HG03521 (cell line): ENCODE measurements around the gene TBX2.
"Not testable (repeated sequence)": the region's sequence is repeated elsewhere in the genome, so short reads cannot be mapped to it uniquely, and the experiment has no call there.

Source experiments
- ATAC-seq: cut with Tn5 transposase; IDR thresholded peaks from one replicate; pipeline ENCODE4 v1.9.1; 2021; ENCODE audit warnings: mild to moderate bottlenecking, moderate library complexity; ENCODE audit not compliant: unreplicated experiment

Gene TBX2

DNA sequence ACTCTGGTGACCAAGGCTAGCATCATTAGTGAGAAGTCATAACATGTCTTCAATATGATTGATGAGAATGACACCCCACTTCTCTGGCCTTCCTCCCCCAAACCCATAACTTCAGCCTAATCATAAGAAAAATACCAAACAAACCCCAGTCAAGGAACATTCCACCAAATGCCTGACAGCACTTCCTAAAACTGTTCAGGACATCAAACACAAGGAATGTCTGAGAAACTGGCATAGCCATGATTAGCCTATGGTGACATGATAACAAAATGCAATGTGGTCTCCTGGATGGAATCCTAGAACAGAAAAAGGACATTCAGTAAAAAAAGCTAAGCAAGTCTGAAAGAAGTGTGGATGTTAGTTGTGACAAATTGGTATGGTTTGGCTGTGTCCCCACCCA, 27.9 kb downstream of the TBX2 start:
- no peak for ATAC-seq

DNA sequence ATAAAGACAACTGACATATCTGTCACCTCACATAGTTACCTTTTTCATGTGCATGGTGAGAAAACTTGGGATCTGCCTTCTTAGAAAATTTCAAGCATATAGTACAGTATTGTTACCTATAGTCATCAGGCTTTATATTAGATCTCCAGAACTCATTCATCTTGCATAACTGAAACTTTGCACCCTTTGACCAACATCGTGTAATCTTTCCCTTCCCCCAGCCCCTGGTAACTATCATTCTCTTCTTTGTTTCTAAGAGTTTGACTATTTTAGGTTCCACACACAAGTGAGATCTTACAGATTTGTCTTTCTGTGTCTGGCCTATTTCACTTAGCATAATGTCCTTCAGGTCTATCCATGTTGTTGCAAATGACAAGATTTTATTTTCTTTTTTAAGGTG, 29.6 kb downstream of the TBX2 start:
- no peak for ATAC-seq

DNA sequence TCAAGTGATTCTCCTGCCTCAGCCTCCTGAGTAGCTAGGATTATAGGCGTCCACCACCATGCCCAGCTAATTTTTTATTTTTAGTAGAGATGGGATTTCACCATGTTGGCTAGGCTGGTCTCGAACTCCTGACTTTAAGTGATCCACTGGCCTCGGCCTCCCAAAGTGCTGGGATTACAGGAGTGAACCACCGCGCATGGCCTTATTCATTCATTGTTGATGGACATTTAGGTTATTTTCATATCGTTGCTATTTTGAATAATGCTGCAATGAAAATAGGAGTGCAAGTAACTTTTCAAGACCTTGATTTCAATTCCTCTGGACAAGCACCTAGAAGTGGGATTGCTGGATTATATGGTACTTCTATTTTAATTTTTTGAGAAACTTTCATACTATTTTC, 30.2 kb downstream of the TBX2 start:
- ATAC-seq: not testable (repeated sequence)

DNA sequence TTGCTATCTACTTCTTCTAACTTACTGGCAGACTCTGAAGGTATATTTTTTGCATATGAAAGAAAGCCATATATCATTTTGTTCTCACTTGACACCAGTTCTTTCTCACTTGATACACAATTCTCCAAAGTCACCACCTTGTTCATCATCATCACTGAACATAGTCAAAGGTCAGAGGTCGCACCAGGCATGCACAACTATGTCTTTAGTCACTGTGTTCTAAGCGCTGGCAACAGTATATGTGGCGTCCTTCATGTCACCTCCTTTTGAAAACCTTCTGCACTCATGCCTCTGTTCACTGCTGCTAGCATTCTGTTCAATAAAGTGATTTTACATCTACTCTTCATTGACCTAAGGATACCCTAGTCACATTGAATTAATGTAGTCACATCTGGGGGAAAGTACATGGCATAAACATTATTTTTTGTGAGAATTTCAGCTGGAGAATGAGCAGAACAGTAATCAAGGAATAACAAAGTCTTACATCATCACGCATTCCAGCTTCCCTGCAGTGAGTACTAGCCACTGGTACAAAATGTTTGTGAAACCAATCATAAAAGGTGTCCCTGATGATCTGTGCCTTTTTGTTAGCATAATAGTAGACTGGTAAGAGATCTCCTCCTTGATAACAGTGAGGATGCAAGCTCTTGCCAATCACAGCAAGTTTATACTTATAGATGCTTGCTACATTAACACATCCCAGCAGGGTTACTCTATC, 32.1 kb downstream of the TBX2 start:
- ATAC-seq: no peak

DNA sequence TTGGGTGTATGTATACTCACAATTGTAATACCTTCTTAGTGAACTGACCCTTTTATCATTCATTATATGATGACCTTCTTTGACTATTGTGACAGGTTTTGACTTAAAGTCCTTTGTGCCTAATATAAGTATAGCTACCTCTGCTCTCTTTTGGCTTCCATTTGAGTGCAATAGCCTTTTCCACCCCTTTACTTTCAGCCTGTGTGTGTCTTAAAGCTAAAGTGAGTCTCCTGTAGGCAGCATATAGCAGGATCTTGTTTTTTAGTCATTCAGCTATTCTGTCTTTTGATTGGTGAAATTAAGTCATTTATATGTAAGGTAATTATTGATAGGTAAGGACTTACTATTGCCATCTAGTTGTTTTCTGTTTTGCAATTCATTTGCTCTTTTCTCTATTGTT, 36.6 kb downstream of the TBX2 start:
- ATAC-seq: no peak

DNA sequence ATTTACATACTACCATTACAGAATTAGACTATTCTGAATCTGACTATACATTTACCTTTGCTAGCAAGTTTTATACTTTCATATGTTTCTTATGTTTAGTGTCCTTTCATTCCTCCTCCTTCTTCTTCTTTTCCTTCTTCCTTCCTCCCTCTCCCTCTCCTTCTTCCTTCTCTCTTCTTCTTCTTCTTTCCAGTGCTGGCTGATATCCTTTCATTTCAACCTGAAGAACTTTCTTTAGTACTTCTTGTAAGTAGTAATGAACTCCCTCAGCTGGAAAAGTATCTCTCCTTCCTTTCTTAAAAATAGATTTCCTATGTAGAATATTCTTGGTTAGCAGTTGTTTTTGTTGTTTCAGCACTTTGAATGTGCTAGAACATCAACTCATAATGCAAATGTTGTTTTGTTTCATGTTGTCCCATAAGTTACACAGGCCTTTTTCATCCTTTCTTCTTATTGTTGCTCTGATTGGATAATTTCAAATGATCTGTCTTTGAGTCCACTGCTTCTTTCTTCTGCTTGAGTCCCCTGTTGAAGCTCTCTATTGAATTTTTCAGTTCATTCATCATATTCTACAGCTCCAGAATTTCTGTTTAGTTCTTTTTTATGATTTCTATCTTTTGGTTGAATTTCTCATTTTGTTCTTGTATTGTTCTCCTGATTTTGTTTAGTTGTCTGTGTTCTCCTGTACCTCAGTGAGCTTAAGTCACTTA, 37.5 kb downstream of the TBX2 start:
- ATAC-seq: no peak

DNA sequence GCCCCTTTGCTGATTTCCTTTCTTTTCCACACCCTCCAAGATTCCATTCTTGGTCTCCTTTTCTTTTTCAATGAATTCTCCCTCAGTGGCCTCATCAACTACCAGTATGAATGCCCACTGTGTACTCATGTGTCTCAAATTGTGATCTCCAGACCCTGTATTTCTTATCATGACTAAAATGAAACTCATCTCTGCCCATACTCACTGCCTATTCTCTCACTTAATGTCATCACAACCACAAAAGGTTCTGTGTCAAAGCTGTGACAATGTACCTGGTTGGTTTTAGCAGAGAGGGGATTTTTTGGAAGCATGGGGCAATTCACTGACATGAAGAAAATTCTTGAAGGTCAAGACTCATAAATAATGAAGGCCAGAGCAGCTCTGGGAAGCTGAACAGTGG, 41.1 kb downstream of the TBX2 start:
- ATAC-seq: no peak

DNA sequence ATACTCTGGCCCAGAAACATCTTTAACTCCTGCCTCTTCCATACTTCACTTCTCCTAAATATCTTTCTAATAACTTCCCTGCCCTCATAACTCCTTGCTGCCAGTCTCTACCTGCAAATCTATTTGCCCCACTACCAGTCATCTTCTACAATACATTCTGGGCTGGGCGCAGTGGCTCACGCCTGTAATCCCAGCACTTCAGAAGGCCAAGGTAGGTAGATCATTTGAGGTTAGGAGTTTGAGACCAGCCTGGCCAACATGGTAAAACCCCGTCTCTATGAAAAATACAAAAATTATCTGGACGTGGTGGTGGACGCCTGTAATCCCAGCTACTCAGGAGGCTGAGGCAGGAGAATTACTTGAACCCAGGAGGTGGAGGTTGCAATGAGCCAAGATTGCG, 41.9 kb downstream of the TBX2 start:
- ATAC-seq: not testable (repeated sequence)

DNA sequence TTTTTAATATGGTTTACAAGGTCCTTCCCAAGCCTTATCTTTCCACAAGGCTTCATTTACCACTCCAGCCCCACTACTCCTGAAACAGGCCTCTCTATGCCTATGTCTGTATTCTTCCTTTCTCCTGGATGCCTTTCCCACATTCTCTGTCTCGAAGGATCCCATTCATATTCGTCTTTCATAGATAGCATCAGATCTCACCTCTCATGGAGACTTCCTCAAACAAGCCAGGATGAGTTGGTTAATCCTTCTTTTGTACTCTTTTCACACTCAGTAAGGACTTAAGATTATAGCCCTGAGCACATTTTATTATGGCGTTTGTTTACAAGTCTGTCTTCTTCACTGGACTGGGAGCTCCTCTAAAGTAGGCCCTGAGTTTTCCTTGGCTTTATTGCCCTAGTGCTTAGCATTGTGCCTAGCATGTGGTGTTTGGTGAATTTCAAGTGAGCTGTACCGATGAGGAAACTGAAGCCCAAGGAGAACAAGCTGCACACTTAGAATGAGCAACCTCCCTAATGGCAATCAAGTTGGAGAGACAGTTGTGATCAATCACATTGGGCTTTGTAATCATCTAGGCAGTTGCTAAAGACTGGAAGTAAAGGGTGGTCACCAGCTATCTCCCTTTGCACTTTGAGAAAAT, 42.6 kb downstream of the TBX2 start:
- no peak for ATAC-seq

DNA sequence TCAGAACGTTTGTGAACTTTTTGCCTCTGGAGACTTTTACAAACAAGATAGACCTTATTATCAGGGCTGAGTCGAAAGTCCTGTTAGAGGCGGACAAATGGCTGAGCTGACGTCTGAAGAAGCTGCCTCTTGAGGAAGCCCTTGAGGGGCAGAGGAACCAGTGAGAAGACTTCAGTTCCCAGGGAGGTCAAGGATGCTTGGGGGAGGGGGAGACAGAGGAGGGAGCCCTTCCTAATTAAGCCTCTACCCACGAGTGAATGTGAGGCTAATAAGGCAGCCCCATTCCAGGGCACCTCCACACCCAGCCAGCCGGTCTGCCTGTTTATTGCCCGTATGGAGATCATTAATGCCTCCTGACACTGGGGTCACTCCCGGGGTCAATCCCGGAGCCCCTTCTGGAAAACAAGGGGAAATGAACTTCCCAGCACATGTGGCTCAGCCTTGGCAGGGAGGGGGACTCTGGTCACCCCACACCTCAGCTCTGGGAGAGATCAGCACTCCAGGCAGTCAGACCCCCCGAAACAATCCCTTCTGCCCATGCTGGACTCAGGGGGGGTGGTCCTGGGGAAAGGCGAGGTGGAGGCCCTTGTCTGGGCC, 43.3 kb downstream of the TBX2 start:
- no peak for ATAC-seq

DNA sequence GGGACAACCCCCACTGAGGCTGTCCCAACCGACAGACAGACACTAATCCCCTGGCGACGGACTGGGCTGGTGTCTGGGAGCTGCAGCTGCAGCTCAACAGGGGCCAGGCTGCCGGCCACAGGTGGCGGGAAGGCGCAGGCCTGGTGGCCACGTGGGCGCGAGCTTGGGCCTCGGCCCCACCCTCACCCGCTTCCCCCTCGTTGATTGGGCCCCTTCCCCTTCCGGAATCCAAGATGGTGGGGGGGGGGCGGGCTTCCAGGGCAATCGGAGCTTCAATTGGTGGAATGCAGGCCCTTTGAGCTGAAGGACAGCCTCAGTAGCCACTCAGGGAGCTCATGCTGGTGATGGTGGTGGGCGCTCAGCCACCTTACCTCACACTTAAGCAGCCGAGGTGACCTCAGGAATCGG, 43.8 kb downstream of the TBX2 start:
- ATAC-seq: no peak

DNA sequence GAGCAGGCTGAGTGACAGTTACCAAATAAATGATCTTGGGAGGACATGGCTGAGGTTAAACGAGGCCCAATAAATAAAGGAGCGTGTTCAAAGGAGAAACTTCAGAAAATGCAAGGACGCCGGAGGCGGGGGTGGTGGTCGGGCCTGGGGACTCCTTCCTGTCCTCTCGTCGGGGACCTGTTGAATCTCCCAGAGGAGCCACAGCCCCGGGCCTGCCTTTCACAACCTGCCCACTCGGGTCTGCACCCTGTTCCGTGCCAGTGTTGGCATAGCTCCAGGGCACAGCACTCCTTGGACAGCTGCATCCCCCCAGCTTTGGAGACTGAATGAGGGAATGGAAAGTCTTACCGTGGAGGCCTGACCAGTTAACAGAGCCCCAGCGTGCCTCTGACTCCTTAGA, 44.4 kb downstream of the TBX2 start:
- no peak for ATAC-seq

DNA sequence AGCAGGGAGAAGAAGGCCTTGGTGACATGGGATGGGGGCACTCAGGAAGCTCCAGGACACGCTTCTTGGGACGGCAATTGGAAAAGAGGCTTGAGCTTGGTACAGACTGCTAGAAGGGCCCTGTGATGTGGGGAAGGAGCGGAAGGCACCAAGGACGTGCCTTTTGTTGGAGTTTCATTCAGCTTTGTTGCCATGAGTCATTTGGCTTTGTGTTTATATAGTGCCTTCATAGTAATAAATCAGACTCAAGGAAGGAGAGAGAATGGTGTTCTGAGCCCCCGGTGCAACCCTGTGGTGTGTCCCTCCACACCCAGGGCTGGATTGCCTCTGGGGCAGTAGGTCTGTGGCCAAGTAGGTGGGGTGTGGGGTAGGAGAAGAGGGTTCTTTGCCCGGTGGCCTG, 45.2 kb downstream of the TBX2 start:
- no peak for ATAC-seq

DNA sequence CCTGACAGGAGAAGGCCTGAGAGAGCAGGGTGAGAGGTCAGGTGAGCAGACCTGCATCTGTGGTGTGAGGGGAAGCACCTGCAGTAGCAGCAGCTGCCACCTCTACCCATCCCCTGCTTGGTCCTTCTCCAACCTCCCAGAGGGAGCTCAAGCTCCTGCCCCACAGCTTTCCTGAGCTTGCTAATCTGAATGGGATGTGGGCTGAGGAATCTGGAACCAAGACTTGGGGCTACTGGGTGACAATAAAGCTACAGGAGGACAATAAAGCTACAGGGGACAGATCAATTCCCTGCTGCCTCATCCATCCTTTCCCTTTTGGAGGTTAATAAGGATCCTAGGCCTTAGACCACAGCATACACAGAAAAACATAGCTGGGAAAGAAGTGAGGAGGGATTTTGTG, 47.7 kb downstream of the TBX2 start:
- ATAC-seq: no peak

DNA sequence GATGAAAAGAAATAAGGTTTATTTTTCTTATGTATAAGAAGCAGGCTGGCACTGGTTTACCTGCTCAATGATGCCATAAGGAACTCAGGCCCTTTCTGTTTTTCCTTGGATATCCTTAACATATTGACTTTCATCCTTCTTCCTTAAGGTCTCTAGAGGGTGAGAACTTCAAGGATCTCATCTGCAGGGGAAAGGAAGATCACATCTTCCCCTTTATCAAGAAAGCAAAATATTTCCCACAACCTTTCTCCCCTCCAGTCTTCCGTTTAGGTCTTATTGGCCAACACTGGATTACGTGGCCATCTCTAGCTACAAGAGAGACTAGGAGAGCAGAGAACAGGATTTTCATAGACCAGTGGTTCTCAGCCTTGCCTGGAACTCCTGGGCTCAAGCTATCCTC, 48.4 kb downstream of the TBX2 start:
- ATAC-seq: no peak

DNA sequence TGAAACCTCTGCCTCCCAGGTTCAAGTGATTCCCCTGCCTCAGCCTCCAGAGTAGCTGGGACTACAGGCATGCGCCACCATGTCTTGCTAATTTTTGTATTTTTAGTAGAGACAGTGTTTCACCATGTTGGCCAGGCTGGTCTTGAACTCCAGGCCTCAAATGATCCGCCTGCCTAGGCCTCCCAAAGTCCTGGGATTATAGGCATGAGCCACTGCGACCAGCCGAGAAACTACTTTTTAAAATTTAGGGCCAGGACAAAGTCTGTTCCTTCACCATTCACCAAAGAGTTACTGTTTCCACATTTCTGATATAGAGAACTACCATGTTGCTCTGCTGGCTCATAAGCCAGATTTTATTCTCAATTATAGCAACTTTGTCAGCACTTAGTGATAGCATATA, 49.5 kb downstream of the TBX2 start:
- ATAC-seq: not testable (repeated sequence)

DNA sequence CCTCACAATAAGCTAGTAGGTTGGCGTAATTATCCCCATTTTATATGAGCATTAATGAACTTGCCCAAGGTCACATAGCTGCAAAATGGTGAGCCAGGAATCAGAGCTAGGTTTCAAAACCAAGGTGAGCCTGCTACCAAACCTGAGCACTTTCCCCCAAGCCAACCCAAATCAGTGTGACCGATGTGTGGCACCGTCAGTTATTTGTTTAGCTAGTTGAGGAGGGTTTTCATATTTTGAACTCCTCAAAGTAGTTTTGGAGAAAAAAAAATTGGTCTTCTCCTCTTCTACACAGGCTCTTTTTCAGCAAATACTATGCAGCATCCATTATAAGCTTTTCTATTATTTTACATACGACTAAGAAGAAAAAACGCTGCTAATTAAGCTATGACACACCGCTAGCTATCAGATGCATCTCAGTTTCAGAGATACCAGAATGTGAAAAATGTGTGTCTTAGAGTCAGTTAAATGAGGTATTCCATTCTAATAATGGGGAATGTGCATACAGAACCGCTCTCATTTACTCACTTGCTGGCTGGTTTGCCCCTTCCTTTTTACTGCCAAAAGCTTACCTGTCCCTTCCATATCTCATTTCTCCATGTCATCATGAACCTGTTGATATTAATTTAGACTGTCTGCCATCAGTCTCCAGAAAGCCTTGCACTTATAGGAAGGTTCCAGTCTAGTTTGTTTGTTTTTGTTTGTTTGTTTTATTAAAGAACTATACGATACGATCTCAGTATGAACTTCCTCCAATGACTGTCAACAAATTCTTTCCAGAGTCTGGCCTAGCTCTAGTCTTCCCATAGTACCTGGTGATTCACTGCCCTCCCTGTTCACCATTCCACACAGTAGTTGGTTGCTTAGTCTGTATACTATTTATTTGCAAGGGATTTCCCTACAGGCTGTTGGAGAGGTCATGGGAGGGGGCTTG, 50.3 kb downstream of the TBX2 start:
- no peak for ATAC-seq

DNA sequence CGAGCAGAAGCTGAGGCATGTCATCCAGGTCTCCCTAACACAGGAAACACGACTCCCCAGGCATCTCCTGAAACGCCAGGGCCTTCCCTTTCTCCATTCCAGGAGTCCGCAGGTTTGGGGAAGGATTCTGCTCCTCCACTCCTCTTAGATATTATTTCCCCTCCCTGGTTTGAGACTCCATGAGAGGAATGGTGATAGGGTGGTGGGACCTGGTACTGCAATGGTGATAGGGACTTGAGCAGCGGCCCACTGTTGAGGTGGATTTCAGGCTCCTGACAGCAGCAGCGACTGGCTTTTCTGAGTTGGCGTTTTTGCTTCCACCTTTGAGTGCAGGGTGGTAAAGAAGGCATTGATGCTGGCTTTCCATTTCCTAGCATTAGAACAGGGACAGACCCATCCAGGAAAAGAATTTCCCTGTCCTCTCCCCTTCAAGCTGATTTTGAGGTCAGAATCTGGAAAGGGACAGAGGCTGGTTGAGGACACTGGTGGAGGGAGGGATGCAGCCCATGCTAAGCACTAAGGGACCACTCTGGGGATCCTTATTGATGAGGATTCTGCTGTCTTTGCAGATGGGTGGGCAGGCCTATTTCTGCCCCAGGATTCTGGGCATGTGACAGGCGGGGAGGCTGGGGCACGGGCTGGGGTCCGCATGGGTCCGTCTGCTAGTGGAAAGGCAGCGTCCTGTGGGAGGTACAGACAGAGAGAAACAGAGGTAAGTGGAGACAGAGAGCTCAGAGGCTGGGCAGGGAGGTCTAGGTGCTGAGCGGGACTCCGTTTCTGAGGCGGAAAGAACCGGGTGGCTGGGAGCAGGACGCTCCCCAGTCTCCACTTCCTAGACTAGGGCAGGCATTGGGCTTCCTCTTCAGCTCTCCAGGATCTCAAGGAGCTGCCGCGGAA, 51.2 kb downstream of the TBX2 start:
- ATAC-seq: no peak

DNA sequence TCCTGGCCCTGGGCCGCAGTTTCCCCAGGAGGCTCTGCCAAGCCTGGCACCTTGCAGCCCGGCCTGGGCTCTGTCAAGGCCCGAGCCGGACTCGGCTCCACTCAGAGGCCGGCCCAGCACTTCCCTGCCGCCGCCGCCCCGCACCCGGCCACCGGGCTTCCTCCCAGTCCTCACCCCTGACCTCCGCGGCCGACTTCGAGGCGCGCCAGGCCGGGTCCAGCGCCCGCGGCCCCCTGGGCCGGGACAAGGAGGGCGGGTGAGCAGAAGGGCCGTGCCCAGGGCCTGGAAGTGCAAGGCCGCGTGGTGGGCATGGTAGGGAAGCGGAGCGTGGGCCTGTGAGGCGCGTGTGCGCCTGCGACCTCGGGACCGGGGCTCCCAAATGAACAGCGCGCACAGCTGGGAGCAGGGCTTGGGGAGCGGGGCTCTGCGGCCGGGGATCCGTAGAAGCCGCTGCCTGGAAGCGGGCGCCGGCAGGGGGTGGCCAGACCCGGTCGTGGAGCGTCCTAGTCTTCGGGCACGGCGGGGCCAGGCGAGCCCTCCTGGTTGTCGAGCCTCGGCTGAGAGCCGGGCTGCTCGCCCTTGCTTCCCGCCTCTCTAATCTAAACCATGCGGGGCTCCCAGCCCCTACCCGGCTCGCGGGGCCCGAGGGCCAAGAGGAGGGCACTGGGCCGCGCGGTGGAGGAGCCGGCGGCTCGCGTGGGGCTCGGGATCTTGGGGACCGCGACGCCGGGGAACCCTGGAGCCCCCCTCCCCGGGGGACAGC, 52.1 kb downstream of the TBX2 start:
- ATAC-seq: no peak
